Gastrocnemius medialis (tissue), 4 donors: Measurements from ENCODE around the gene CDC14B.

Experiments used
- POLR2A ChIP-seq, 2 donors: fragments of 450-650 bp; IDR thresholded peaks; one replicate each; pipeline ENCODE4 v1.6.1; 2017; ENCODE audit warnings: antibody characterized with exemption in 2 of 2, mild to moderate bottlenecking in 2 of 2, moderate library complexity in 2 of 2
- TF ChIP-seq, protein P1 (sequence below), 5 experiments: fragments of 450-650 bp in 3 of 5; fragments of 200-600 bp in 2 of 5; sonication (generic) in 2 of 5; IDR thresholded peaks in 4 of 5; conservative IDR thresholded peaks in 1 of 5; 1 replicate in 4 of 5; 2 replicates in 1 of 5; pipeline ENCODE4 v1.5.1; 2016 to 2019; ENCODE audit warnings: antibody characterized with exemption in 5 of 5, mild to moderate bottlenecking in 3 of 5, moderate library complexity in 3 of 5

DNA sequence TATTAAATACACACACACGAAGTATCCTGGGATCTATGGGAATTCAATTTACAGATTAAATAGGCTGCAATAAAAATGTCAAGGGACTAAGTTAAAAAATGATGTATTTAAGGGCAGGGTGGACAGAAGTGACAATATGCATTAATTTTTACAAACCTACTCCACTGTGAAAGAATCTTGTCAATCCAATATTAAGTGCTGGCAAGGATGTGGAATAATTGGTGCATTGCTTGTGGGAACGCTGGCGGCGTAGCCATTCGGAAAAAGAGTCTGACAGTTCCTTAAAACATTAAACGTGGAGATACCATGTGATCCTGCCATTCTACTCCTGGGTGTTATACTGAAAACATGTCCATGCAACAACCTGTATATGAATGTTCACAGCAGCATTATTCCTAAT is 4.2 kb downstream of the CDC14B start:
- TF ChIP-seq, protein P1, sequence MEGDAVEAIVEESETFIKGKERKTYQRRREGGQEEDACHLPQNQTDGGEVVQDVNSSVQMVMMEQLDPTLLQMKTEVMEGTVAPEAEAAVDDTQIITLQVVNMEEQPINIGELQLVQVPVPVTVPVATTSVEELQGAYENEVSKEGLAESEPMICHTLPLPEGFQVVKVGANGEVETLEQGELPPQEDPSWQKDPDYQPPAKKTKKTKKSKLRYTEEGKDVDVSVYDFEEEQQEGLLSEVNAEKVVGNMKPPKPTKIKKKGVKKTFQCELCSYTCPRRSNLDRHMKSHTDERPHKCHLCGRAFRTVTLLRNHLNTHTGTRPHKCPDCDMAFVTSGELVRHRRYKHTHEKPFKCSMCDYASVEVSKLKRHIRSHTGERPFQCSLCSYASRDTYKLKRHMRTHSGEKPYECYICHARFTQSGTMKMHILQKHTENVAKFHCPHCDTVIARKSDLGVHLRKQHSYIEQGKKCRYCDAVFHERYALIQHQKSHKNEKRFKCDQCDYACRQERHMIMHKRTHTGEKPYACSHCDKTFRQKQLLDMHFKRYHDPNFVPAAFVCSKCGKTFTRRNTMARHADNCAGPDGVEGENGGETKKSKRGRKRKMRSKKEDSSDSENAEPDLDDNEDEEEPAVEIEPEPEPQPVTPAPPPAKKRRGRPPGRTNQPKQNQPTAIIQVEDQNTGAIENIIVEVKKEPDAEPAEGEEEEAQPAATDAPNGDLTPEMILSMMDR (IDR thresholded peaks at IDR 0.05 in 4 of 5, conservative IDR thresholded peaks at IDR 0.05 in 1 of 5), result no peak
- no peak for TF ChIP-seq POLR2A (IDR thresholded peaks at IDR 0.05)
